ENCODE results near the gene EML6. TPM values are rescaled to one million over a fixed set of nuclear protein-coding genes. Genes with fewer than 3 reads are reported as not detected.

Gene EML6
- total and polyA plus RNA-seq, 2 of the 8 experiments (the other 6 are each of a cell fraction or from before 2014, with no cell fraction given), result 1.2 to 1.6 TPM

GRCh38 chr2:54903736-54904554 is 180.5 kb downstream of the EML6 start (continued):
- no peak for TF ChIP-seq CHD7 (IDR thresholded peaks at IDR 0.05; ENCODE audit: insufficient replicate concordance, low read length)
- TF ChIP-seq SP1 (IDR thresholded peaks at IDR 0.05; ENCODE audit: low read depth, low read length), result no peak
- TF ChIP-seq EP300 (IDR thresholded peaks at IDR 0.05; ENCODE audit: borderline replicate concordance in 1 of 2, low read depth in 2 of 2, low read length in 2 of 2), result no peak
- TF ChIP-seq SIN3A (conservative IDR thresholded peaks at IDR 0.05 in 1 of 2, IDR thresholded peaks at IDR 0.05 in 1 of 2; ENCODE audit: low read depth in 1 of 2, low read length in 2 of 2), result no peak
- TF ChIP-seq CREB1 (IDR thresholded peaks at IDR 0.05), result no peak
